CD4-positive, alpha-beta memory T cell (primary cell): ENCODE results near the gene CCDC92. TPM values are rescaled to one million over a fixed set of nuclear protein-coding genes. Genes with fewer than 3 reads are reported as not detected.
A peak's percentile ranks its signal among the peaks of the same experiment; 100 is the strongest.

Experiments
- CTCF ChIA-PET: fragments of 350-600 bp; sonication (Branson Sonifier 250); formaldehyde crosslinking; loops from one replicate; lab custom pipeline; 2021; ENCODE audit warnings: inconsistent platforms; ENCODE audit not compliant: partially characterized antibody; lab: Charles Lee
- POLR2A ChIA-PET: fragments of 350-600 bp; sonication (Branson Sonifier 250); formaldehyde crosslinking; loops from one replicate; lab custom pipeline; 2021; ENCODE audit not compliant: partially characterized antibody; lab: Charles Lee
- DNase-seq, 5 donors: peaks; one replicate each; pipeline versions ENCODE4 v3.0.0 to v3.0.0-alpha.2; 2020 to 2022; ENCODE audit warnings: mixed read lengths in 1 of 5
- H3K27ac ChIP-seq: one replicate; pipeline ENCODE4 v1.7.0; 2013; ENCODE audit warnings: low read depth, low read length
- H3K27me3 ChIP-seq: 2 replicates; pipeline ENCODE4 v1.7.0; 2013; ENCODE audit warnings: mild to moderate bottlenecking, low read length, moderate library complexity; ENCODE audit not compliant: insufficient read depth
- H3K36me3 ChIP-seq: 2 replicates; pipeline ENCODE4 v1.7.0; 2013; ENCODE audit warnings: mild to moderate bottlenecking, low read length, moderate library complexity; ENCODE audit not compliant: insufficient read depth
- H3K4me1 ChIP-seq: 2 replicates; pipeline ENCODE4 v1.7.0; 2013; ENCODE audit warnings: mild to moderate bottlenecking, low read length, moderate library complexity; ENCODE audit not compliant: insufficient read depth
- H3K4me3 ChIP-seq, 2 donors: one replicate each; pipeline ENCODE4 v1.7.0; 2013; ENCODE audit warnings: low read length in 2 of 2, mild to moderate bottlenecking in 1 of 2
- H3K9me3 ChIP-seq, 2 donors: one replicate each; pipeline ENCODE4 v1.7.0; 2013; ENCODE audit warnings: low read length in 2 of 2, control low read depth in 1 of 2; ENCODE audit not compliant: control insufficient read depth in 1 of 2
- H3K27ac Mint-ChIP-seq, 7 donors: one replicate each; pipeline ENCODE4 v1.8.0; 2020 to 2021; ENCODE audit warnings: mixed read lengths in 7 of 7, mild to moderate bottlenecking in 6 of 7, inconsistent platforms in 3 of 7, moderate library complexity in 3 of 7
- H3K27me3 Mint-ChIP-seq, 2 donors: one replicate each; pipeline ENCODE4 v1.8.0; 2020 to 2021; ENCODE audit warnings: mixed read lengths in 2 of 2
- H3K36me3 Mint-ChIP-seq, 2 donors: one replicate each; pipeline ENCODE4 v1.8.0; 2020 to 2021; ENCODE audit warnings: mixed read lengths in 2 of 2, inconsistent platforms in 1 of 2, mild to moderate bottlenecking in 1 of 2
- H3K4me1 Mint-ChIP-seq, 4 donors: one replicate each; pipeline ENCODE4 v1.8.0; 2020 to 2021; ENCODE audit warnings: mixed read lengths in 4 of 4, mild to moderate bottlenecking in 1 of 4
- H3K4me3 Mint-ChIP-seq, 8 donors: one replicate each; pipeline ENCODE4 v1.8.0; 2020 to 2021; ENCODE audit warnings: mixed read lengths in 8 of 8, mild to moderate bottlenecking in 7 of 8, moderate library complexity in 6 of 8, inconsistent platforms in 3 of 8
- H3K9me3 Mint-ChIP-seq, 8 donors: one replicate each; pipeline ENCODE4 v1.8.0; 2020 to 2021; ENCODE audit warnings: mixed read lengths in 8 of 8, mild to moderate bottlenecking in 5 of 8, inconsistent platforms in 3 of 8, moderate library complexity in 1 of 8
- intact Hi-C: fragments of 100-400 bp; cut with micrococcal nuclease; formaldehyde crosslinking; loops from one replicate; pipeline ENCODE4 v1.15.1; 2023
- polyA plus RNA-seq, 2 donors: library from polyadenylated mRNA; unstranded; fragments of 300-500 nt; fragmentation: Illumina TruSeq; gene quantifications; one replicate each; pipeline ENCODE4 v1.2.3, GENCODE V29; 2021
- total RNA-seq, 2 experiments: library from RNA; stranded (reverse); gene quantifications; one replicate each; pipeline ENCODE4 v1.2.3, GENCODE V29; 2021

CCDC92 gene
- total and polyA plus RNA-seq, 4 experiments from 2014 or later: 15.6 to 52.9 (median 33.9) TPM

DNA sequence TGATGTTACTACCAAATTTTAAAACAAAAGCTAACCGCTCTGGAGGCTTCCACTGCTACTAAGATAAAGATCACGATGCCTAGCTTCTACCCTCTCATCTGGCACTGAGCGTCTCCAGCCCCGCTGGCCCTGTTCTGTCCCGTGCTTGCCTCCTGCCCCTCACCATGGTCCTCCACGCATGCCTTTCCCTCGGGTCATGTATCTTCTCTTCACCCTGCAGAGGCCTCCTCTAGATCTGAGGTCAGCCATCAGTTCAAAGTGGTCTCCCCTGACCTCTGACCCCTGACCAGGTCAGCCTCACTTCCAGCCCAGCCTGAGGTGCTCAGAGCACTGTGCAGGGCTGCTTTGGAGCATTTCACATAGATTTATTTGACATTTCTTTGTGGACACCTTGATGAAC lies 28.7 kb upstream of the CCDC92 start:
- ChIA-PET POLR2A (no interaction called here), CTCF (no interaction called here)
- no peak for DNase-seq
- H3K27me3 Mint-ChIP-seq: no peaks in the 10 kb centered on the region
- H3K27me3 ChIP-seq: no peaks in the 10 kb centered on the region
- H3K4me3 ChIP-seq: no peak overlapping the region
- no peak overlapping the region for H3K27ac ChIP-seq
- intact Hi-C loops: no loop called here
- H3K36me3 ChIP-seq: peaks cover 3% of the 10 kb centered on the region
- H3K4me3 Mint-ChIP-seq: no peak overlapping the region
- H3K9me3 Mint-ChIP-seq: no peaks in the 10 kb centered on the region
- H3K36me3 Mint-ChIP-seq: peaks cover 9 to 31% of the 10 kb centered on the region in 2 donors
- no peak overlapping the region for H3K27ac Mint-ChIP-seq
- H3K4me1 Mint-ChIP-seq: peaks cover 12 to 19% (median 14%) of the 10 kb centered on the region in 4 donors
- H3K4me1 ChIP-seq: peaks cover 11% of the 10 kb centered on the region
- no peaks in the 10 kb centered on the region for H3K9me3 ChIP-seq

DNA sequence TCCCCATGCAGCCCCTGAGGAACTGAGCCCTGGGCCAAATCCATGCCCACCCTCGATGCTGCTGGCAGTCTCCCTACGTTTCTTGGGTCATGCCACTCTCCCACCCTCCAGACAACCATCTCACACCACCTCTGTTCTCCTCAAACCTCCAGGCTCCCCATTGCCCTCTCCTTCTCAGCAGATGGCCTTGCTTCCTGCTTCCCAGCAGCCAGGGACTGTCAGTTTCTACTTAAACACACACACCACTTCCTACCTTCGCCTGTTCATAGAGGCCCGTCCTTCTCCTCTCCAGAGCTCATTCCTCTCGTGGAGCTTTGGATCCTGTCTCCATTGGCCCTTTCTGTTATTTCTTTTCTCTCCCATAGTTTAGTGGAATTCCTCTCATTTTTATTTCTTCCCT lies 27.5 kb upstream of the CCDC92 start:
- Histone ChIP-seq H3K9me3 (no peaks in the 10 kb centered on the region), H3K4me3 (no peak overlapping the region), H3K27ac (no peak overlapping the region), H3K36me3 (peaks cover 3% of the 10 kb centered on the region), H3K27me3 (no peaks in the 10 kb centered on the region), H3K4me1 (no peaks in the 10 kb centered on the region)
- intact Hi-C loops: no loop called here
- no peak for DNase-seq
- Mint-ChIP-seq H3K4me1 (peaks cover 9 to 19% (median 11%) of the 10 kb centered on the region in 4 donors), H3K4me3 (no peak overlapping the region), H3K27me3 (no peaks in the 10 kb centered on the region), H3K36me3 (peaks cover 21 to 35% of the 10 kb centered on the region in 2 donors), H3K9me3 (no peaks in the 10 kb centered on the region), H3K27ac (peak overlapping the region in 1 of 7 donors; percentile 4)
- ChIA-PET CTCF (no interaction called here), POLR2A (no interaction called here)

DNA sequence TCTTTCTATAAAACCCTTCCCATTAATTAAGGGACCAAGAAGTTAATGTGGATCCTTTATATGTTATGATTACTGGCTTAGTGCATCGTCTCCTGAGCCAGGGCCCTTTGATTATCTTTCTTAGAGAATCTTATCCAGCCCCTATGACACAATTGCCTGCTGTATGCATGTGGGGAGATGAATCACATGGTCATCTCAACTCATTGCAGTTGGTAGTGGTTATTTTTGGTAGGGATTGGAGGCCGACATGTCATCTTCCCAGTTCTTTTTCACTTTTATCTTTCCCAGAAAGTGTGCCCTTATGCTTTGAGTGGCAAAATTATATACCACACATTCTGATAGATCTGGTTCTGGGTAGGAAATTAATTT lies 26.3 kb upstream of the CCDC92 start:
- DNase-seq: no peak
- Histone ChIP-seq H3K4me3 (no peak overlapping the region), H3K27me3 (no peaks in the 10 kb centered on the region), H3K27ac (no peak overlapping the region), H3K4me1 (no peaks in the 10 kb centered on the region), H3K36me3 (peaks cover 2% of the 10 kb centered on the region), H3K9me3 (no peaks in the 10 kb centered on the region)
- Mint-ChIP-seq H3K27ac (peak overlapping the region in 1 of 7 donors; percentile 58), H3K36me3 (peaks cover 21 to 38% of the 10 kb centered on the region in 2 donors), H3K9me3 (no peaks in the 10 kb centered on the region), H3K4me3 (no peak overlapping the region), H3K4me1 (peaks cover 14 to 27% (median 17%) of the 10 kb centered on the region in 4 donors), H3K27me3 (no peaks in the 10 kb centered on the region)
- intact Hi-C loops: no loop called here
- POLR2A ChIA-PET: no interaction called here
- CTCF ChIA-PET: no interaction called here

- H3K27me3 ChIP-seq: no peaks in the 10 kb centered on the region
- Mint-ChIP-seq H3K4me3 (no peak overlapping the region), H3K27me3 (no peaks in the 10 kb centered on the region), H3K4me1 (peaks cover 14 to 32% (median 21%) of the 10 kb centered on the region in 4 donors), H3K9me3 (no peaks in the 10 kb centered on the region), H3K36me3 (peaks cover 25 to 43% of the 10 kb centered on the region in 2 donors), H3K27ac (peak overlapping the region in 3 of 7 donors; percentile 20 to 58 (median 54))
- no peak overlapping the region for H3K27ac ChIP-seq
- ChIA-PET POLR2A (no interaction called here), CTCF (no interaction called here)
- H3K36me3 ChIP-seq: no peaks in the 10 kb centered on the region
- no peaks in the 10 kb centered on the region for H3K9me3 ChIP-seq
- no peaks in the 10 kb centered on the region for H3K4me1 ChIP-seq
- intact Hi-C loops: no loop called here
- DNase-seq: no peak
- no peak overlapping the region for H3K4me3 ChIP-seq
These were observed 25.8 kb upstream of the CCDC92 start for GRCh38 chr12:123998344-123998990.

- H3K27ac ChIP-seq: no peak overlapping the region
These were observed 25.3 kb upstream of the CCDC92 start for GRCh38 chr12:123997908-123998307.

GRCh38 chr12:123997033-123997822 lies 24.6 kb upstream of the CCDC92 start:
- DNase-seq: no peak
- Histone ChIP-seq H3K4me1 (no peaks in the 10 kb centered on the region), H3K27me3 (no peaks in the 10 kb centered on the region), H3K27ac (no peak overlapping the region), H3K4me3 (no peak overlapping the region), H3K9me3 (no peaks in the 10 kb centered on the region), H3K36me3 (no peaks in the 10 kb centered on the region)
- no peak overlapping the region for H3K4me3 Mint-ChIP-seq
- peaks cover 30 to 54% of the 10 kb centered on the region in 2 donors for H3K36me3 Mint-ChIP-seq
- H3K27ac Mint-ChIP-seq: peak overlapping the region in 2 of 7 donors; percentile 31 to 71
- intact Hi-C loops: no loop called here
- ChIA-PET CTCF (interaction anchor here (2.0 to 3.1 kb wide), 2 partner anchors 13 to 92 kb away, joined by 7 to 15 read pairs; no protein-coding TSS in a partner anchor), POLR2A (no interaction called here)
- no peaks in the 10 kb centered on the region for H3K27me3 Mint-ChIP-seq
- no peaks in the 10 kb centered on the region for H3K9me3 Mint-ChIP-seq
- H3K4me1 Mint-ChIP-seq: peaks cover 14 to 32% (median 22%) of the 10 kb centered on the region in 4 donors

More at GRCh38 chr12:123997908-123998307, 25.3 kb upstream of the CCDC92 start:
- no peaks in the 10 kb centered on the region for H3K9me3 Mint-ChIP-seq
- ChIA-PET CTCF (no interaction called here), POLR2A (no interaction called here)
- Histone ChIP-seq H3K9me3 (no peaks in the 10 kb centered on the region), H3K27me3 (no peaks in the 10 kb centered on the region), H3K4me1 (no peaks in the 10 kb centered on the region), H3K4me3 (no peak overlapping the region), H3K36me3 (no peaks in the 10 kb centered on the region)
- peaks cover 26 to 48% of the 10 kb centered on the region in 2 donors for H3K36me3 Mint-ChIP-seq
- H3K27ac Mint-ChIP-seq: peak overlapping the region in 2 of 7 donors; percentile 54 to 71
- no peak overlapping the region for H3K4me3 Mint-ChIP-seq
- H3K27me3 Mint-ChIP-seq: no peaks in the 10 kb centered on the region
- H3K4me1 Mint-ChIP-seq: peaks cover 14 to 32% (median 22%) of the 10 kb centered on the region in 4 donors
- intact Hi-C loops: no loop called here
- DNase-seq: no peak

- ChIA-PET POLR2A (no interaction called here), CTCF (interaction anchor here (1.0 to 3.1 kb wide), 3 partner anchors 12 to 775 kb away, joined by 3 to 15 read pairs (median 7); no protein-coding TSS in a partner anchor)
- Histone ChIP-seq H3K27ac (no peak overlapping the region), H3K27me3 (no peaks in the 10 kb centered on the region), H3K4me1 (no peaks in the 10 kb centered on the region), H3K9me3 (no peaks in the 10 kb centered on the region), H3K36me3 (peaks cover 2% of the 10 kb centered on the region), H3K4me3 (no peak overlapping the region)
- peaks cover 14 to 32% (median 22%) of the 10 kb centered on the region in 4 donors for H3K4me1 Mint-ChIP-seq
- H3K27me3 Mint-ChIP-seq: no peaks in the 10 kb centered on the region
- intact Hi-C loops: no loop called here
- no peak for DNase-seq
- H3K27ac Mint-ChIP-seq: peak overlapping the region in 3 of 7 donors; percentile 31 to 72 (median 38)
- peaks cover 36 to 60% of the 10 kb centered on the region in 2 donors for H3K36me3 Mint-ChIP-seq
- no peak overlapping the region for H3K4me3 Mint-ChIP-seq
- no peaks in the 10 kb centered on the region for H3K9me3 Mint-ChIP-seq
These were observed 23.9 kb upstream of the CCDC92 start for GRCh38 chr12:123996581-123996980.
